Endothelial cell (in vitro differentiated cells): ENCODE data around the gene SERTAD3. TPM values are rescaled to one million over a fixed set of nuclear protein-coding genes. Genes with fewer than 3 reads are reported as not detected.
A peak's percentile ranks its signal among the peaks of the same experiment; 100 is the strongest.
"Not testable (repeated sequence)": the region's sequence is repeated elsewhere in the genome, so short reads cannot be mapped to it uniquely, and the experiment has no call there.

Source experiments
- DNase-seq: peaks from one replicate; pipeline ENCODE4 v3.0.0; 2021; ENCODE audit warnings: low spot score
- H3K27ac Mint-ChIP-seq: one replicate; pipeline ENCODE4 v1.8.0; 2021; ENCODE audit warnings: mixed read lengths, inconsistent platforms; ENCODE audit not compliant: unreplicated experiment
- H3K27me3 Mint-ChIP-seq: one replicate; pipeline ENCODE4 v1.8.0; 2021; ENCODE audit warnings: mild to moderate bottlenecking, moderate library complexity, mixed read lengths, inconsistent platforms; ENCODE audit not compliant: unreplicated experiment
- H3K36me3 Mint-ChIP-seq: one replicate; pipeline ENCODE4 v1.8.0; 2021; ENCODE audit warnings: mild to moderate bottlenecking, low read depth, mixed read lengths, inconsistent platforms; ENCODE audit not compliant: unreplicated experiment
- H3K4me1 Mint-ChIP-seq: one replicate; pipeline ENCODE4 v1.8.0; 2021; ENCODE audit warnings: mild to moderate bottlenecking, mixed read lengths, inconsistent platforms; ENCODE audit not compliant: unreplicated experiment
- H3K4me3 Mint-ChIP-seq: one replicate; pipeline ENCODE4 v1.8.0; 2021; ENCODE audit warnings: mild to moderate bottlenecking, mixed read lengths, inconsistent platforms; ENCODE audit not compliant: unreplicated experiment
- H3K9me3 Mint-ChIP-seq: one replicate; pipeline ENCODE4 v1.8.0; 2021; ENCODE audit warnings: mixed read lengths, inconsistent platforms; ENCODE audit not compliant: unreplicated experiment
- total RNA-seq: library from RNA; stranded (reverse); fragmentation: NEBNext Ultra II Directional; extraction: Animal tissue kit (Norgen Biotek cat#: 25700); gene quantifications from one replicate; pipeline ENCODE4 v1.2.1, GENCODE V29; 2021; ENCODE audit not compliant: unreplicated experiment
- TF ChIP-seq, protein P1 (sequence below): fragments of 200-600 bp; sonication (generic); IDR thresholded peaks from one replicate; pipeline ENCODE4 v1.5.0; 2021; ENCODE audit warnings: antibody characterized with exemption; ENCODE audit not compliant: unreplicated experiment

The SERTAD3 gene
- total RNA-seq, 1 donor from 2014 or later, result 42.9 TPM

DNA sequence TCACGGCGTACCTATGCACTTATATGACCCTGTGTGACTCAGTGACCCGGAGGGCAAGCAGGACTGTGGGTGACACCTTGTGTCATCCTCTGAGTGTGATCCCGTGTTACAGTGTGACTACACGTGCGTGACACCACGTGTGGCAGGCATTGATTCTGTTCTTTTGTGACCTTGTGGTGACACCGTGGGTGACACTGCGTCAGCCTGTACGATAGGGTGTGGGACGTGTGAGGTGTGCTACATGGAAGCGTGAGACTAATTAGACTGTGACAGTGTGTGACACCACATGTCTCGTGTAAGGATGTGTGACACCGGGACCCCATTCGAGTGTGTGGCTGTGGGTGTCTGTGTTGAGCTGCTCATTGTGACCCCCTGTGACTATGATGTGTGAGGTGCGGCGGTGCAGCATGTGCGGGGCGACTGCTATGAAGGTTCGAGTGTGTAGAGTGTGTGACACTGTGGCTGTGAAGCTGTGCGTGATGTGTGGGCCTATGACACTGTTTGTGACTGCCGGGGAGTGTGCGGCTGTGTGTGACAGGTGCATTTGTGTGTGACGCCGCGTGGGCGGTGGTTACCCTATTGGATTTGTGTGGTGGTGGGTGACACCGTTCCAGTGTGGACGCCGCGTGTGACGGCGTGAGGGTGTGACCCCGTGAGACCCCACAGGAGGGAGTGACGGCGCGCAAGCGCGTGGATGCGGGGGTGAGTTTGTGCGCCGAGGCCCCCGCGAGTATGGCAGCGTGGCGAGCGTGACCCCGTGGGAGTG, 22.3 kb upstream of the SERTAD3 start:
- no peak for DNase-seq

DNA sequence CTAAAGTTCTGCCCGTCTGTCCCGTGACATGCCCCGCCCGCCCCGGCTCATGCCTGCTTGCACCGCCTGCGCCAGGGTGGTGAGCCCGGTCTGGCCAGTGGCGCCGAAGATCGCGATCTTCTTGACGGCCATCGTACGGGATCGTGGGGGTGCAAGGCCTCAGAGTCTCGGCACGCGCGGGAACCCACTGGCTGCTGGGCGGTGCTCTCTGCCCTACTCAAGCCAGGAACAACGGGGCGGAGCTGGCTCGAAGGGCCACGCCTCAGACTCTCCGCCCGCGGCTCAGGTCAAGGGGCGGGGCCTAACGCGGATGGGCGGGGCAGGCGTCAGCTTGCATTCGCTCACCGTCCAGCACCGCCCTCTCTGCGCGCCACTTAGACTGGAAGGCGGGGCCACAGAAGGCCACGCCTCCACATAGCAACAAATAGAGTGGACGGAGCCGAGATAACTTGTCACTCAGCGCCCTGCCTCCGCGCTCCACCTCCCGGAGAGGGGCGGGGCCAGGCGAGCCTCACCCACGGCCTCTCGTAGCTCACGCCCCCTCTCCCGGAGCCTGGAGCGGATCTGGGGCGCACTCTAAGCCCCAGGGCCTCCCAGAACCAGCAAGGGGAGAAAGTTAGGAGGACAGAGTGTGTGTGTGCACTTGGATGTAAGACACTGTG, 21.6 kb upstream of the SERTAD3 start, which contains the start of gene BLVRB:
TSS of gene BLVRB (minus strand) at position 189 of the 662 bp plus-strand sequence. CDS start at position 132, 57 bp downstream.
- DNase-seq, result peak; percentile 99
- Mint-ChIP-seq H3K4me3 (peak within 1 kb of the TSS; percentile 85), H3K36me3 (peaks cover 4% of the 10 kb centered on the region), H3K27ac (no peak within 1 kb of the TSS), H3K4me1 (peaks cover 10% of the 10 kb centered on the region), H3K27me3 (peaks cover 14% of the 10 kb centered on the region), H3K9me3 (no peaks in the 10 kb centered on the region)
- TF ChIP-seq, protein P1, sequence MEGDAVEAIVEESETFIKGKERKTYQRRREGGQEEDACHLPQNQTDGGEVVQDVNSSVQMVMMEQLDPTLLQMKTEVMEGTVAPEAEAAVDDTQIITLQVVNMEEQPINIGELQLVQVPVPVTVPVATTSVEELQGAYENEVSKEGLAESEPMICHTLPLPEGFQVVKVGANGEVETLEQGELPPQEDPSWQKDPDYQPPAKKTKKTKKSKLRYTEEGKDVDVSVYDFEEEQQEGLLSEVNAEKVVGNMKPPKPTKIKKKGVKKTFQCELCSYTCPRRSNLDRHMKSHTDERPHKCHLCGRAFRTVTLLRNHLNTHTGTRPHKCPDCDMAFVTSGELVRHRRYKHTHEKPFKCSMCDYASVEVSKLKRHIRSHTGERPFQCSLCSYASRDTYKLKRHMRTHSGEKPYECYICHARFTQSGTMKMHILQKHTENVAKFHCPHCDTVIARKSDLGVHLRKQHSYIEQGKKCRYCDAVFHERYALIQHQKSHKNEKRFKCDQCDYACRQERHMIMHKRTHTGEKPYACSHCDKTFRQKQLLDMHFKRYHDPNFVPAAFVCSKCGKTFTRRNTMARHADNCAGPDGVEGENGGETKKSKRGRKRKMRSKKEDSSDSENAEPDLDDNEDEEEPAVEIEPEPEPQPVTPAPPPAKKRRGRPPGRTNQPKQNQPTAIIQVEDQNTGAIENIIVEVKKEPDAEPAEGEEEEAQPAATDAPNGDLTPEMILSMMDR, result no peak

More for the DNA sequence above, 22.3 kb upstream of the SERTAD3 start:
- H3K27ac Mint-ChIP-seq, result no peak overlapping the region
- peak overlapping the region; percentile 85 for H3K4me3 Mint-ChIP-seq
- TF ChIP-seq, protein P1, result no peak
- H3K9me3 Mint-ChIP-seq, result no peaks in the 10 kb centered on the region
- peaks cover 14% of the 10 kb centered on the region for H3K27me3 Mint-ChIP-seq
- peaks cover 4% of the 10 kb centered on the region for H3K36me3 Mint-ChIP-seq
- peaks cover 10% of the 10 kb centered on the region for H3K4me1 Mint-ChIP-seq

DNA sequence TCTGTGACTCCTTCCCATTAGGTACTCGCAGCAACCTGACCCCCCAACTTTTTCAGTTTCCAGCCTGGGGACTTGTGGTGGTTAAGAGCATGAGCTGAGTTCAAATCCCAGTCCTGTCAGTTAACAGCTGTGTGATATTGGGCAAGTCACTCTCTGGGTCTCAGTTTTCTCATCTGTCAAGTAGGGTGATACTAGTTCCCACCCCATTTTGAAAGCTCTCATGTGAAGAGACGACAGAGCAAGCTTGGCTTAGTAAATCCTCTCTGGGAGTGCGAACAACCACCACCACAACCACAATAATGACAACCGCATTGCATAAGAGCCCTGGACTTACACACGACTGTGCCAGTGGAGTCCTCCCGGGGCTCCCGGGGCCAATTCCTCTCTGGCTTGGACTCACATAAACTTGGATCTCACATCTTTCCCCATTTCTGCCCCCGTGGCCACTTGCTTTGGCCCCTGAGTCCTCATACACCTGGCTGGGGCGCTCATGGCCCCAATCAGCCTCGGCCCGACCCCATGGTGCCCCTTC, 21.0 kb upstream of the SERTAD3 start:
- H3K9me3 Mint-ChIP-seq, result no peaks in the 10 kb centered on the region
- H3K36me3 Mint-ChIP-seq, result peaks cover 4% of the 10 kb centered on the region
- peaks cover 10% of the 10 kb centered on the region for H3K4me1 Mint-ChIP-seq
- H3K4me3 Mint-ChIP-seq, result peak overlapping the region; percentile 81
- peaks cover 14% of the 10 kb centered on the region for H3K27me3 Mint-ChIP-seq
- no peak for DNase-seq
- no peak overlapping the region for H3K27ac Mint-ChIP-seq
- TF ChIP-seq, protein P1, result no peak

DNA sequence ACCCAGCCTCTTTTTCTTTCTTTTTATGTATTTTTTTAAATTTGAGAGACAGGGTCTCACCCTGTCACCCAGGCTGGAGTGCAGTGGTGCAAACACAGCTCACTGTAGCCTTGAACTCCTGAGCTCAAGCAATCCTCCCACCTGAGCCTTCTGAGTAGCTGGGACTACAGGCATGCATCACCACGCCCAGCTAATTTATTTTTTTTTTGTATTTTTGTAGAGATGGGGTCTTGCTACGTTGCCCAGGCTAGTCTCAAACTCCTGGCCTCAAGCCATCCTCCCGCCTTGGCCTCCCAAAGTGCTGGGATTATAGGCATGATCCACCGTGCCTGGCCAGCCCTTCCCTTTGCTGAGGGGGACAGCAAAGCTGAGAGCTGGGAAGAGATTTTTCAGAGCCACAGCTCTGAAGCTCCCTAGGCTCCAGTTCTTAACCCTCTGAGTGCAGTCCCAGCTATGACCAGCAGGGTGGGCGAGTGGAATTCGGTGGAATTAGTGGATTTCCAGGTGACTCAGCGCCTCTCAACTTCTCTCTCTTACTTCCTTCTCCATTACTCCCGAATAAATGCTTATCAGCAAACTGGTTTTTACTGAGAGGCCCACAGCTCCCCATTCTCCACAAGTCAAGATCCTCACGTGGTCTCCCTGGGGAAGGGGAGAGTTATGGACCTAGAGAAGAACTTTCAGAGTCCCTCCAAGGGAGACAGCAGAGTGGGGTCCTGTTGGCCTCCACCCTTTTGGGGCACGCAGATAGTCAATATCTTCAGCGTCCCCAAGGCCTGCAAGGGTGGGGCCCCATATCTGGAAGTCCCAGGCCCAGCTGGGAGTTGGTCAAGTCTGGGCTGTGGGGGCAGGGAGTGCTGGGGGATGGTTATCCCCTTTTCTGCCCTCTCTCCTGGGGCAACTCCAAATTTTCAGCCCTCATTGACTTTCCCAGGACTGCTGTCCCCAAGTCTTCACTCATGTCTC, 20.2 kb upstream of the SERTAD3 start:
- TF ChIP-seq, protein P1, result peak; percentile 88
- peaks cover 10% of the 10 kb centered on the region for H3K4me1 Mint-ChIP-seq
- peaks cover 14% of the 10 kb centered on the region for H3K27me3 Mint-ChIP-seq
- peak; percentile 86 for DNase-seq
- no peak overlapping the region for H3K27ac Mint-ChIP-seq
- peaks cover 4% of the 10 kb centered on the region for H3K36me3 Mint-ChIP-seq
- H3K4me3 Mint-ChIP-seq, result peak overlapping the region; percentile 81
- H3K9me3 Mint-ChIP-seq, result no peaks in the 10 kb centered on the region

DNA sequence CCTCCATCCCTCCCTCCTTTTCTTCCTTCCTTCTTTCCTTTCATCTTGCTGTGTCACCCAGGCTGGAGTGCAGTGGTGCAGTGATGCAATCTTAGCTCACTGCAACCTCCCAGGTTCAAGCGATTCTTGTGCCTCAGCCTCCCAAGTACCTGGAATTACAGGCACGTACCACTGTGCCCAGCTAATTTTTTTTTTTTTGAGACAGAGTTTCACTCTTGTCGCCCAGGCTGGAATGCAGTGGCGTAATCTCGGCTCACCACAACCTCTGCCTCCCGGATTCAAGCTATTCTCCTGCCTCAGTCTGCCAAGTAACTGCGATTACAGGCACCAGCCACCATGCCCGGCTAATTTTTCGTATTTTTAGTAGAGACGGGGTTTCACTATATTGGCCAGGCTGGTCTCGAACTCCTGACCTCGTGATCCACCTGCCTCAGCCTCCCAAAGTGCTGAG, 19.5 kb upstream of the SERTAD3 start:
- H3K4me3 Mint-ChIP-seq, H3K36me3 Mint-ChIP-seq, DNase-seq, H3K27ac Mint-ChIP-seq, H3K9me3 Mint-ChIP-seq, H3K4me1 Mint-ChIP-seq: not testable (repeated sequence)
- peaks cover 14% of the 10 kb centered on the region for H3K27me3 Mint-ChIP-seq
